ENCODE results near the gene TRIM32.

Gene TRIM32

GRCh38 chr9:116704470-116704869 lies 17.4 kb downstream of the TRIM32 start:
- no peak for DNase-seq (ENCODE audit: low read depth in 2 of 3, low spot score in 1 of 3)

GRCh38 chr9:116705531-116705930 lies 18.4 kb downstream of the TRIM32 start:
- DNase-seq (ENCODE audit: low read depth in 2 of 3, low spot score in 1 of 3), result no peak

GRCh38 chr9:116706310-116707290 lies 19.5 kb downstream of the TRIM32 start:
- DNase-seq (ENCODE audit: low read depth in 2 of 3, low spot score in 1 of 3), result no peak

DNA sequence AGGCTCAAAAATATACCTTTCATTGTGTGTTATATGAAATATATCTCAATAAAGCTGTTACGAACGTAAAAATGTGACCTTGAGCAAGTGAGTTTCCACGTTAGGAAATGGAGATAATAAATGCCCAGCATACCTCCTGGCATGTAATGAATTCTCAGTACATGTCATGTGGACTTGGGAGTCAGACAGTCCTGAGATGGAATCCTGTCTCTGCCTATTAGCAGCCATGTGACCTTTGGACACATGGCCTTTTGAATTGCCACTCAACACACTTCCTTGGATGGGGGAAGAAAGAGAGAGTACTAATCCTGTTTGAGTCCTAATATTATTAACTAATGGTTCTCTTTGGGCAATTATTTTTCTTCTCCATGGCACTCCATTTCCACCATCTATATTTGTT lies 25.7 kb downstream of the TRIM32 start:
- no peak for DNase-seq (ENCODE audit: low read depth in 2 of 3, low spot score in 1 of 3)

DNA sequence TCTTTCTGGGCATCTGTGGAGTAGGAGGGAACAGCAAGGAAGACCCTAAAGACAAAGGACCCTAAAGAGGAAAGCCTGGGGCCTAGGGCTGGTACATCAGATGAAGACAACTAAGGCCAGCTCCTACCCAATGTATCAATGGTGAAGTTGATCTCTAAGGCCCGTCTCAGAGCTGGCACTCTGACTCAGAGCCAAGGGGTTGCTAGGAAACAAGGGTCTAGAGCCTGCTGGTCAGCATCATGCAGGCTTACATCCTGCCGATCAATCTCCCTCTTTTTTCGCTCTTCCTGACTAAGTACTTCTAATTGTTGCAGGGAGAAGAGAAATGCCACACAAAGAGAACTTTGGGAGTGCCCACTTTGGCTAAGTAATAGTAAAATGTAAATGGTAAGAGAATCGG lies 26.2 kb downstream of the TRIM32 start:
- no peak for DNase-seq (ENCODE audit: low read depth in 2 of 3, low spot score in 1 of 3)

- DNase-seq (ENCODE audit: low read depth in 2 of 3, low spot score in 1 of 3), result no peak
Observed at GRCh38 chr9:116715751-116716150, 28.6 kb downstream of the TRIM32 start.

DNA sequence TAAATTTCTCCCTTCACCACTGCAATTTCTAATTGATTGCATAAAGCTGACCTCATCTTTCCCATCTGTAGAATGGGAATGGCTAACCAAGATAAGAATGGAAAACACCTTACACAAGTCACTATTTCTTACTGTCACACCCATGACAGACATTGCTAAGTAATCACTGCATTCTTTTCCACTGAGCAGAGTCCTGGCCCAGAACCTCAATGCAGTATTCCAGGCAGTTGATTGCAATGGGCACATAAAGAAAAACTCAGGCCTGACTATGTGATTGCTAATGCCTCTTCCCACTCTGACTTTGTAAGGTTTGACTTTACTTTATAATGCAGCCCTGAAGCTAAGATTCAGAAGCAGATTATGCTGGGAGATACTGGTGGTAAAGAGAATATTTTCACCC lies 29.3 kb downstream of the TRIM32 start:
- no peak for DNase-seq (ENCODE audit: low read depth in 2 of 3, low spot score in 1 of 3)

- no peak for DNase-seq (ENCODE audit: low read depth in 2 of 3, low spot score in 1 of 3)
Observed at GRCh38 chr9:116717150-116717549, 30.0 kb downstream of the TRIM32 start.

- no peak for DNase-seq (ENCODE audit: low read depth in 2 of 3, low spot score in 1 of 3)
Observed at GRCh38 chr9:116718111-116718510, 31.0 kb downstream of the TRIM32 start.

DNA sequence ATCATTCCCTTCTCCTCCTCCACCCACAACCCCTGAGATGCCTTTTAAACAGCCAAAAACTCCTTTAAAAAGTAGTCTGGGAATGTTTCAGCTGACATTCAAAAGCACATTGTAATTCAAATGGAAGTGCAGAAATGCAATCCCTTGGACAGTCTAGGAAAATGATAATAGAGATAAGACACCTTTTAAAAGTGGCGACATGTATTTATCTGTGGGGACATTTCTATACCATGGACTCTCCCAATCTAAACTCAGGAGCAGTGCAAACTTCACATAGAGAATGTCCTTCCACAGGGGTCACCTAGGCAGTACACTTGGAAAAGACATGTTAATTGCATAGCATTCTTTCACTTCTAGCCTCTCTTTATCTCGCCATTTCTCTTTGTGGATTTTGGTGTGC lies 33.0 kb downstream of the TRIM32 start:
- DNase-seq (ENCODE audit: low read depth in 2 of 3, low spot score in 1 of 3), result no peak

DNA sequence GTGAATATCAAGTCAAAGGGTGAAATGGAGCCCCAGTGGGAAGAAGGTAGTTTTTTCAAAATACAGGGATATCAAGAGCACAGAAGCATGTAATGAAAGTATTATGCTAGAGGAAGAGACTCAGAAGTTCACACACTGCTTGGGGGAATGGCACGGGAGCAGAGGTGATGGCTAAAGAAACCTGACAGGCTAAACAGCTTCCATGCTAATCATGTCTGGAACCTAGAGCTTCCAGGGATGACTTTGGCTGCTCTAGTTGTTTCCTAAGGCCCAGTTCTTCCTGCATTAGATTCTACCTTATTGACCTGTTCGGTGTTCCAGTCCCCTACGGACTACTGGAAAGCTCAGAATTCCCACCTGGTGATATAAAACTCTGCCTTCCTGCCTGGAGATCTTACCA lies 34.3 kb downstream of the TRIM32 start:
- DNase-seq (ENCODE audit: low read depth in 2 of 3, low spot score in 1 of 3), result no peak

- DNase-seq (ENCODE audit: low read depth in 2 of 3, low spot score in 1 of 3), result no peak
Observed at GRCh38 chr9:116721944-116722343, 34.8 kb downstream of the TRIM32 start.

DNA sequence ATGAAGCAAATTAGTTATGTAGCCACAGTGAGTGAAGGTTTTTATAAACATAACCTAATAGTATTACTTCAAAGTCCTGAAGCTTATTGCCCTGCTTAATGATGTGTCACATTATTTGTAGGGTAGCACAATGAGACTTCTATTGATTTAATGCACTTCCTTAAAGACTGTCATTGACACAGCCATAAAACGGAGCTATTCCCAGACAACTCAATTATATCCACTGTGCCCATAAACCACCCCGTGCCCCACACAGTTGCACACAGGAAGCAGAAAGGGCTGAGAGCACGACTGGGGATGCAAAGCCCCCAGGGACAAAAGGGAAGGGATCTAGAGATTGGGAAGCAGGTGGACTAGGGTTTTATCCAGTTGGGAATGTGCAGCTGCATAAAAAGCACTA lies 37.0 kb downstream of the TRIM32 start:
- no peak for DNase-seq (ENCODE audit: low read depth in 2 of 3, low spot score in 1 of 3)

DNA sequence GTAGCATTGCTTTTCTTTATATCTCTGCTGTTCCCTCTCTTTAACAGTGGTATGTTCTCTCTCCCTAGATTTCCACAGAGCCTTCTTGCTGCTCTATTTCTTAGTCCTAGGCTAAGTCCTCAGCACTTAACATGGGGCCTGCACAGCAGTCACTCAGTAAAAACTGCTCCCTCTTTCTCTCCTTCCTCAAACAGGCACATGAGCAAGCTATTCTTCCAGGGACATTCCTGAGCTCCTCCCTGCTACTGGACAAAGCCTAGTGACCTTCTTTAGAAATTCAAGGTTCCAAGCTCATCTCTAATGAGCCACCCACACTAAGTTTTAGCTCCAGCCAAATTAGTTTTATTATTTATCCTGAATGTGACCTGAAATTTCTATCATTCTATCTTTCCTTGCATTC lies 39.5 kb downstream of the TRIM32 start:
- no peak for DNase-seq (ENCODE audit: low read depth in 2 of 3, low spot score in 1 of 3)

DNA sequence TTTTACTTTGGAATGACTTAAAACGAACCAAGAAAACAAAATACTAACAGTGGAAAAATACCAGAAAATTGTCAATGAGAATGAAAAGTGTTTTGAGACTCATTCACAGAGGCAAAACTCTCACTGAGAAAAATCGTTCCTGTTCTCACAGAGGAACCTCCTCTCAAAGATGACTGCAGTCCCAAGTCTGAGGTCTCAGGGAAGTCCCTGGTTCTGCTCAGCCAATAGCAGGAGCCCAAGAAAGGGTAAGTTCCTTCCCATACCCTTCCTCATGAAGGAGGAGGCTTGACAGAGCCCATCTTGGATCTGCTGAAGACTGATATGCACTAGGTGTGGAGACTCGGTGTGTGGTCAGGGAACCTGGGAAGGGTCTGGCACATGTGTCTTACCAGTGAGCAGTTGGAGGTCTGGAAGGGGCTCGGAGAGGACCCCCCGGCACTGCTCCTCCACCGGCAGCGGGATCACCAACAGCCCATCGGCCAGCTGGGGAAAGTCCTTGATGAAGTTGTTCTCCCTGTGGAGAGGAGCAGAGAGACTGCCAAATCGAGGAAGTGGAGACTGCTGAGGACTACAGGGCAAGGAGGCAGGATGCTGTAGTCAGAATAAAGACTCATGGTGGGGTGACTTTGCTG lies 46.0 kb downstream of the TRIM32 start:
- DNase-seq (ENCODE audit: low read depth in 2 of 3, low spot score in 1 of 3), result no peak

GRCh38 chr9:116736399-116737151 lies 49.5 kb downstream of the TRIM32 start:
- DNase-seq (ENCODE audit: low read depth in 2 of 3, low spot score in 1 of 3), result no peak

DNA sequence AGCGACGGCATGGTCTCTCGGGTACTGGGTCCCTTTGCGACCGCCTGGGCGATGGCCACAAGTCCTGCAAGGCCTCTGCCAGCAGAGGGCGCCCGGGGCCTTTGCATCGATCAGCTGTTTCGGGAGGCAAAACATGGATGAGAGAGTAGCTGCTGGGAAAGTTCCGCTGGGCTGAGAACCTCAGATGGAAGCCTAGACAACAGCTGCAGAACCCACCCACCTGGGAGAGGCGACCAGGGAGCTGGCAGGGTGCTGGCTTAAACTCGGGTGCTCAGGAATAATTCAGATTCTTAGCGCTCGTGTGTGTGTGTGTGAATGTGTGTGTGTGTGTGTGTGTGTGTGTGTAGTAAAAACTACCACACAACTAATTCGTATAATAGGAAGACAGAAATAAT lies 50.0 kb downstream of the TRIM32 start:
- peak; percentile 45 to 52 (median 50) for DNase-seq (ENCODE audit: low read depth in 2 of 3, low spot score in 1 of 3)

DNA sequence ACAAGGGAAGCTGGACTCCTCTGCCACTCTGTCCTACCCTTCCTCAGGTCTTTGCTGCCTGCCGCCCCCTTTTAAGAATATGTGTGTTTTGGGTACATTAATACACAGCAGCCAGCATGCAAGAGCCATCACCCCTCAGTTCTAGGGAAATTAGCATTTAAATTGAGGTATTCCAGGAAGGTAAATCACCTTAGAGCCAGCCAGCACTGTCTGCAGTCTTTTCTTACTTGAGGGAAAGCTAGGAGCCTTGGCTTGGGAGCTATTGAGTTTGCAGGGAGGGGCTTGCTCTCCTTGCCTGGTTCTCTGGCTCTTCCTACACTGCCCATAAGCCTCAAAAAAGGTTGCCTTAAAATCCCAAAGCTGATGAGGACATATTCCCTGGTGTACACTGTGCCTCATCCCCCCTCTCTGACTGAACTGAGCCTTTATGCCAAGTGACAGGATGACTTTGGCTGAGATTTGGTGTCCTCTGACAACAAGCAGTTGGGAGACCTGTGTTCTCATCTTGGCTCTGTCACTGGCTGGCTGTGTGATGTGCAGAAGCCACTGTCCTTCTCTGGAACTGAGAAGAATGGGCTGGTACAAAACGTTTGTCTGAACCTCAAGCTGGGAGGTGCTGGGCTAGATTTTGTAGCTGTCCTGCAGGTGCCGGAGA lies 54.1 kb downstream of the TRIM32 start:
- DNase-seq (ENCODE audit: low read depth in 2 of 3, low spot score in 1 of 3), result no peak

DNA sequence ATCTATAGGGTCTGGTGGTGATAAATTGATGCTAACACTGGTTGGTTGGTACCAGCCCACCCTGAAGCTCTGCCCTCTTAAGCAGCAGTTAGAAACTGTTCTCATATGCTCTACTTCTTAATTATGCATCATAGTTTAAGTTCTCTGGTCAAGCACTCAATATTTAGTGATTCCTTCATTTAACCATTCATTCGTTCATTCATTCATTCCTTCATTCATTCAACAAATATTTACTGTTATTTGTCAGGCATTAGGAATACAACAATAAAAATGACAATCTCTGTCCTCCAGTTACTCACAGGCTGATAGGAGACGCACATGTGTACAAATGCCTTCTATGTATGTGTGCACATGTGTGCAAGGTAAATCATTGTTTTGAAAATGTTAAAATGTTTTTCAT lies 54.6 kb downstream of the TRIM32 start:
- DNase-seq (ENCODE audit: low read depth in 2 of 3, low spot score in 1 of 3), result no peak

GRCh38 chr9:116749176-116749575 lies 62.1 kb downstream of the TRIM32 start:
- no peak for DNase-seq (ENCODE audit: low read depth in 2 of 3, low spot score in 1 of 3)

DNA sequence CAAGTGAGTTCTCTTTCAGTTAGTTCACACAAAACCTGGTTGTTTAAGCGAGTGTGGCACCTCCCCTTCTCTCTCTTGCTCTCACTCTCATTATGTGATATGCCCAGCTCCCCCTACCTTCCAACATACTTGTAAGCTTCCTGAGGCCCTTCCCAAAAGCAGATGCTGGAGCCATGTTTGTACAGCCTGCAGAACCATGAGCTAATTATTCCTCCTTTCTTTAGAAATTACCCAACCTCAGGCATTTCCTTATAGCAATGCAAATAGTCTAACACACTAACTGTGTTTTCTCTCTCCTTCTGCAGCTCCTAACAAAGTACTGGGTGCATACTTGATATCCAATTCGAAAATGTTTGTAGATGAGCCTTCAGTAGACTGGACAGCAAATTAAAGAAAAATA lies 62.7 kb downstream of the TRIM32 start:
- no peak for DNase-seq (ENCODE audit: low read depth in 2 of 3, low spot score in 1 of 3)

Data from stimulated activated CD4-positive, alpha-beta T cell treated with anti-CD3 and anti-CD28 coated beads, Interleukin-12 subunit alpha, Interleukin-12 subunit beta, amount 100 ng/mL, for 48 hours (primary cell).